SU-DHL-6 (cell line): ENCODE measurements around the gene MB.

ENCODE experiments used
- H2AFZ ChIP-seq: fragments of 200-600 bp; sonication (generic); 2 replicates; pipeline ENCODE4 v1.6.1; 2014; ENCODE audit warnings: low read depth, mild to moderate bottlenecking, moderate library complexity, mixed read lengths, antibody characterized with exemption, low read length; ENCODE audit not compliant: severe bottlenecking
- H3F3A ChIP-seq: fragments of 200-600 bp; shearing (Covaris generic); 2 replicates; pipeline ENCODE4 v1.6.0; 2016; ENCODE audit warnings: antibody characterized with exemption, mild to moderate bottlenecking; ENCODE audit not compliant: insufficient read depth
- H3K27ac ChIP-seq: fragments of 200-600 bp; sonication (generic); 2 replicates; pipeline ENCODE4 v1.5.1; 2016; ENCODE audit warnings: low read depth, mild to moderate bottlenecking, low read length, moderate library complexity, mixed read lengths
- H3K27me3 ChIP-seq: fragments of 200-600 bp; sonication (generic), shearing (Covaris generic); 2 replicates; pipeline ENCODE4 v1.6.0; 2014; ENCODE audit warnings: mild to moderate bottlenecking, low read length
- H3K36me3 ChIP-seq: fragments of 200-600 bp; sonication (generic); 2 replicates; pipeline ENCODE4 v1.6.1; 2014; ENCODE audit warnings: mild to moderate bottlenecking, low read length, mixed read lengths
- H3K4me2 ChIP-seq: fragments of 300-600, 200-600 bp; shearing (Covaris generic), sonication (generic); 2 replicates; pipeline ENCODE4 v1.6.0; 2014; ENCODE audit warnings: low read length, low read depth, mild to moderate bottlenecking; ENCODE audit not compliant: poor library complexity, severe bottlenecking
- H3K4me3 ChIP-seq: fragments of 200-600 bp; sonication (generic); 2 replicates; pipeline ENCODE4 v1.5.1; 2014; ENCODE audit warnings: antibody characterized with exemption, low read length, mild to moderate bottlenecking, mixed read lengths; ENCODE audit not compliant: insufficient read depth, poor library complexity, severe bottlenecking
- H3K79me2 ChIP-seq: fragments of 200-600 bp; sonication (generic); 2 replicates; pipeline ENCODE4 v1.6.1; 2014; ENCODE audit warnings: mild to moderate bottlenecking, low read length, moderate library complexity; ENCODE audit not compliant: insufficient read depth
- H3K9ac ChIP-seq: fragments of 200-600 bp; sonication (generic); 2 replicates; pipeline ENCODE4 v1.7.0; 2014; ENCODE audit warnings: mild to moderate bottlenecking, low read length
- H3K9me2 ChIP-seq: fragments of 200-600 bp; sonication (generic); replicated peaks from 2 replicates; pipeline ENCODE4 v1.6.1; 2014; ENCODE audit warnings: low read length; ENCODE audit not compliant: insufficient read depth
- H3K9me3 ChIP-seq: fragments of 200-600 bp; sonication (generic); 2 replicates; pipeline ENCODE4 v1.6.1; 2014; ENCODE audit warnings: low read length, mixed read lengths; ENCODE audit not compliant: insufficient read depth
- H4K20me1 ChIP-seq: fragments of 200-600 bp; sonication (generic); 2 replicates; pipeline ENCODE4 v1.6.1; 2014; ENCODE audit warnings: low read depth, mild to moderate bottlenecking, antibody characterized with exemption, low read length, moderate library complexity, mixed read lengths
- EZH2phosphoT487 ChIP-seq: fragments of 200-600 bp; sonication (generic), shearing (Covaris generic); conservative IDR thresholded peaks from 2 replicates; pipeline ENCODE4 v1.6.1; 2018; ENCODE audit warnings: mild to moderate bottlenecking, antibody characterized with exemption, low read length, moderate library complexity, mixed read lengths
- TF ChIP-seq, protein P1 (sequence below): fragments of 200-600 bp; sonication (generic); IDR thresholded peaks from one replicate; pipeline ENCODE4 v1.5.1; 2017; ENCODE audit warnings: antibody characterized with exemption, mild to moderate bottlenecking, low read length, moderate library complexity; ENCODE audit not compliant: insufficient read depth, poor library complexity, severe bottlenecking

The MB gene

DNA sequence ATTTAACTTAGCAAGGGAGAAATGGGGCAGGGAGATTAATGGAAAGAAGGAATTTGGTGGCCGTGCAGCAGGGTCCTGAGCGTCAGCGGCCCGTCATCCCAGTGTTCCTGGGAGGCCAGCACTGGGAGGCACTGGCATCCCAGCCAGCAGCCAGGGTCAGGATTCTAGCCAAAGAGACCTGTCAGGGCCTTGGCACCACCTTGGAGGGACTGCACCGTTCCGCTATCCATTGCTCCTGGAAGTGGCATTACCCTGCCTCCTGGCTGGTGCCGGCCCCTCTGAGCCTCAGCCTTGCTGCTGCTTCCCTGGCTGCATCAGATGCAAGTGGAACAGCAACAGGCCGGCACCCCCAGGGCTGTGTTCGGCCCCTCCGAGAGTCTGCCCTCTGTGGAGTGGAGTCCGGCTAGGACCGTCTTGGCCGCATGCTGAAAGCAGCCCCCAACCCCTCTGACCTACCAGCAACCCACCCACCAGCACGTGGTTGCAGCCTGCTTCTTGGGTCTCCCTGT, 46.4 kb downstream of the MB start:
- no peak overlapping the region for H3K9ac ChIP-seq
- no peaks in the 10 kb centered on the region for H4K20me1 ChIP-seq
- no peaks in the 10 kb centered on the region for H3K79me2 ChIP-seq
- no peaks in the 10 kb centered on the region for H3K9me2 ChIP-seq
- no peak overlapping the region for H3K27ac ChIP-seq
- no peaks in the 10 kb centered on the region for H3K9me3 ChIP-seq
- no peak overlapping the region for H2AFZ ChIP-seq
- H3K27me3 ChIP-seq: no peaks in the 10 kb centered on the region
- no peaks in the 10 kb centered on the region for H3K36me3 ChIP-seq
- H3F3A ChIP-seq: no peaks in the 10 kb centered on the region
- H3K4me3 ChIP-seq: no peak overlapping the region
- TF ChIP-seq, protein P1, sequence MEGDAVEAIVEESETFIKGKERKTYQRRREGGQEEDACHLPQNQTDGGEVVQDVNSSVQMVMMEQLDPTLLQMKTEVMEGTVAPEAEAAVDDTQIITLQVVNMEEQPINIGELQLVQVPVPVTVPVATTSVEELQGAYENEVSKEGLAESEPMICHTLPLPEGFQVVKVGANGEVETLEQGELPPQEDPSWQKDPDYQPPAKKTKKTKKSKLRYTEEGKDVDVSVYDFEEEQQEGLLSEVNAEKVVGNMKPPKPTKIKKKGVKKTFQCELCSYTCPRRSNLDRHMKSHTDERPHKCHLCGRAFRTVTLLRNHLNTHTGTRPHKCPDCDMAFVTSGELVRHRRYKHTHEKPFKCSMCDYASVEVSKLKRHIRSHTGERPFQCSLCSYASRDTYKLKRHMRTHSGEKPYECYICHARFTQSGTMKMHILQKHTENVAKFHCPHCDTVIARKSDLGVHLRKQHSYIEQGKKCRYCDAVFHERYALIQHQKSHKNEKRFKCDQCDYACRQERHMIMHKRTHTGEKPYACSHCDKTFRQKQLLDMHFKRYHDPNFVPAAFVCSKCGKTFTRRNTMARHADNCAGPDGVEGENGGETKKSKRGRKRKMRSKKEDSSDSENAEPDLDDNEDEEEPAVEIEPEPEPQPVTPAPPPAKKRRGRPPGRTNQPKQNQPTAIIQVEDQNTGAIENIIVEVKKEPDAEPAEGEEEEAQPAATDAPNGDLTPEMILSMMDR: no peak
- TF ChIP-seq EZH2phosphoT487: no peak
- no peak overlapping the region for H3K4me2 ChIP-seq

DNA sequence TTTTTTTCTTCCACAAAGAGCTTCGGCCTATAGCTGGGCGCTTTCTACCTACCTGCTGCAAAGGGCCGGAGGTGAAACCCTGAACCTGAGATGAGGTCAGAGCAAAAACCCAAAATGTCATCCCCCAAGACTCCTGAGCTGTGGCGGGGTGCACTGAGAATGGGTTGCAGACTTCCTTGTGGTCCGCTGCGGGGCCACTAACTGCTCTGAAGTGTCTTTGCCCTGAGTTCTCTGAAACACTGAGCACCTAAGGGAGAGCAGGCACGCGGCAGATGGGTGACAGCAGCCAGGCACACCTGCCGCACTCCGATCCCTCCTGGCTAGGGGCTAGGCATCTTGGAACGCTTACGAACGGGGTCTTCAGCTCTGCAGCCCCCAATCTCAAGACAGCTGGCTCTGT, 47.2 kb downstream of the MB start:
- no peak overlapping the region for H3K4me3 ChIP-seq
- H3K9me3 ChIP-seq: no peaks in the 10 kb centered on the region
- H3K4me2 ChIP-seq: no peak overlapping the region
- no peaks in the 10 kb centered on the region for H3K79me2 ChIP-seq
- no peak overlapping the region for H2AFZ ChIP-seq
- no peak overlapping the region for H3K9ac ChIP-seq
- no peaks in the 10 kb centered on the region for H3F3A ChIP-seq
- no peaks in the 10 kb centered on the region for H4K20me1 ChIP-seq
- no peaks in the 10 kb centered on the region for H3K27me3 ChIP-seq
- no peak for TF ChIP-seq EZH2phosphoT487
- TF ChIP-seq, protein P1: no peak
- no peaks in the 10 kb centered on the region for H3K36me3 ChIP-seq
- H3K27ac ChIP-seq: no peak overlapping the region
- no peaks in the 10 kb centered on the region for H3K9me2 ChIP-seq

DNA sequence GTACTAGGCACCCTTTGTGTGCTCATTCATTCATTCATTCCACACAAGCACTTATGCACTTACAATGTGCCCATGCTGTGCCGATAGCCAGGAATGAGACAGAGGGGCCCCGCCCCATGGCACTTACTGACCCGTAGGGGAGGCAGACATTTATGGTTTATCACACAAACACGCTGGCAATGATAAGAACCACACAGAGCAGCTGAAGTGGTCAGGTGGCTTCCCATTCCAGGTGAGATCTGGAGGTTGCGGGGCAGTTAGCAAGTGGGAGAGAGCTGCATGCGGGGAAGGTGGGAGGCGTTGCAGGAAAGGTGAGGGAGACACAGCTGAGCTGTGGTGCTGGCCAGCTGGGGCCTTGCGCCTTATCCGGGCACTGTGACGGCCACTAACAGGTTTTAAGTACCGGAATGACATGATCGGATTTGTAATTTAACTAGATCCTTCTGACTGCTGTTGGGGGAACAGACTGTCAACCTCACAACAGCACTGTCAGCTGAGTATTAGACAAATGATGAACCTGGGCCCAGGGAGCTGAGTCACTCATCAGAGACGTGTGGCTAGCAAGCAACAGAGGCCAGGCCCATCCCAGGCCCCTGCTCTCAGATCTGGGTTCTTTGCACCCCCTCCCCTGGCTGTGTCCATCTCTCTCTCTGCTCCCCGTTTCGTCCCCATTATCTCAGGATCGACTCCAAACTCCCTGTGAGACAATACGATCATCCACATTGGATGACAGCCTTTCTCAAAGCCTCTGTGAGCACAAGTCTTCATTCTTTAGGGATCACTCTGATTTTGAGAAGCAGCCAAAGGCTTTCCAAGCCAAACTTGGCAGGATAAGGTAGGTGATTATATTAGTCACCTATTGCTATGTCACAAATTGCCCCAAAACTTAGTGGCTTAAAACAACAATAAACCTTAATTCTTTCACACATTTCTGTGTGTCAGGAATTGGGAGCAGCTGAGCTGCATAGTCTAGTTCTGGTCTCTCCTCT, 48.1 kb downstream of the MB start:
- no peak overlapping the region for H3K4me2 ChIP-seq
- no peak for TF ChIP-seq EZH2phosphoT487
- TF ChIP-seq, protein P1: no peak
- no peaks in the 10 kb centered on the region for H3F3A ChIP-seq
- H3K9me2 ChIP-seq: no peaks in the 10 kb centered on the region
- H3K27me3 ChIP-seq: no peaks in the 10 kb centered on the region
- no peaks in the 10 kb centered on the region for H3K36me3 ChIP-seq
- no peak overlapping the region for H3K27ac ChIP-seq
- no peak overlapping the region for H2AFZ ChIP-seq
- no peaks in the 10 kb centered on the region for H3K79me2 ChIP-seq
- no peak overlapping the region for H3K4me3 ChIP-seq
- no peaks in the 10 kb centered on the region for H3K9me3 ChIP-seq
- H3K9ac ChIP-seq: no peak overlapping the region
- no peaks in the 10 kb centered on the region for H4K20me1 ChIP-seq
